GM15510 (cell line): ENCODE data around the gene ALDH1L1.

ENCODE experiments used
- POLR2A ChIP-seq: IDR thresholded peaks from 3 replicates; pipeline ENCODE4 v1.6.1; 2011; ENCODE audit warnings: borderline replicate concordance; ENCODE audit not compliant: insufficient read length; ENCODE audit errors: extremely low read depth

The ALDH1L1 gene

GRCh38 chr3:126151562-126152302, 28.7 kb downstream of the ALDH1L1 start:
- no peak for TF ChIP-seq POLR2A

DNA sequence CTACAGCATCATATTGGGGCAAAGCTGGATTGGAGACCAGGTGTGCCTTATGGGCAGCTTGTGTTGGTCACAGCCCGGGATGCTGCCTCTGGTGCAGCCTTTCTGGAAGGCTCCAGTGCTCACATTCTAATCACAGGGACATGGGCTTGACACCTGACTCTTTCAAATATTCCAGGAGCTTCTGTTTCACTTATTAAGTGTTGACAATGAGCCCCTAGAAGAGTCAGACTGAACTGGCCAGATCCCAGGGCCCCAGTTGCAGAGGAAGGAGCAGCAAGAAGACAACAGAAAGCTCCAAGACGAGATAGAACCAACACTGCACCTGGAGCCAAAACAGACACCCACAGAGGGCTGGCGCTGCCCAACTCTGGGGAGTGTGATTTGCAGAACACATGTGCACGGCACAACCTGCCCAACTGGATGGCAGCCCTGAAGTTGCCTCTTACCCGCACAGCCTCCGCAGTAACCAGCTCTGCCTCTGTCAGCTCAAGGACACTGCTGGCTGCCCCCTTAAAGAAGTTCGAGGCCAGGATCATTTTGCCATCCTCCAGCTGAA, 30.3 kb downstream of the ALDH1L1 start:
- TF ChIP-seq POLR2A = no peak

DNA sequence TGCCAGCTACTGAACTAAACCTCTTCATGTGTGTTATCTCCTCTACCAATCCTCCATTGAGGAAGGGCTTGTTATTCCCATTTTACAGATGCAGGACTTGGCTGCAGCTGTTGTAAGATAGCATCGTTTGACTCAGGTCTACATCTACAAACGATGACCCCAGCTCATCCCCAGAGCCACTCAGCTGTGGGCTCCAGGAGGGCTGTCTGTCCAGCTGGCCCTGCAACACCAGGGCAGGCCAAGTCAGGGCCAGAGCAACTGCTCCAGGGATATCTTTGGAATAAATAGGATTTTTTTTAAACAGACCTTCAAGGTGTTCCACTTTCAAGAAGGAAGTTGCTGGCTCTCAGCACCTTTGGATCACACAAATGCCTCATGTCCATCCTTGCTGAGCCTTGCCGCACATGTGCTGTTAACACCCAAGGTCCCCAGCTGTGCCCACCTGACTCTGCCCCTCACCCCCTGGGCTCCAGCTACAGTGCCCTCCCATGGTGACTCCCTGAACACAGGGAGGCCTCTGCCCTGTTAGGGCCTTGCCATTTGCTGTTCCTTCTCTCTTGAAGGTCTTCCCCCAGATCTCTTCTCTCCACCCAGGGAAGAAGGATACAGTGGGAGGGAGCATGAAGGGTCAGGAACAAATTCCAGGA, 31.0 kb downstream of the ALDH1L1 start:
- no peak for TF ChIP-seq POLR2A

DNA sequence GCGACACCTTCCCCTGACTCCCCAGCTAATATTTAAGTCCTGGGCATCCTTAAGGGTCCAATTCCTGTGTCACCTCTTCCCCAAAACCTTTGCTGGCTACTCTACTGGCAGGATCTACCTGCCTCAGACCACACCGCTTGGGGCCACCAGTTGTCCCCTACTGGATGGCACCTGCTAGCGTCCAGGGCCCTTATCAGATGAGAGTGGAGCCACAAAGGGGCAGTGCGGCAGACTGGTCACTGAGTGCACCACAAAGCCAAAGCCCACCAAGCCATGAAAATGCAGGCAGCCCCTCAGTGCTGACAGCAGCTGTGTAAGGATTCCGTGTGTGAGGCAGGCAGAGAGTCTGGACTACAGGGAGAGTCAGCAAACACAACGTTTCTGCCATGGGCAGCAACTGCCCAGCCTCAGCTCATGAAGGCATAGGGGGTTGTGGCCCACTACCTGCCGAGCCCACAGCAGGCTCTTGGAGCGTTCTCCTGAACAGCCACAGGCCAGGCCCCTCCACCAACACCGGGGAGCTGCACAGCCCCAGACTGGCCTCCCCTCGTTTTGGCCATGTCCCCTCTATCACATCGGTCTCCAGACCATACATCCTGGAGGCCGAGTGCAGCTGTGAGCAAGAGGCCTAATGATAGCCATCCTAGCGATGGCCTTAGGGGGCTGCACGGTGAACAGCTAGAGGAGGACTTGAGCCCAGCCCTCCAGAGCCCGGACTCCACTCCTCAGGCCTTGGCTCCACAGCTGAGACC, 32.3 kb downstream of the ALDH1L1 start:
- no peak for TF ChIP-seq POLR2A

- TF ChIP-seq POLR2A = no peak
Observed at GRCh38 chr3:126147147-126147931, 33.0 kb downstream of the ALDH1L1 start.

DNA sequence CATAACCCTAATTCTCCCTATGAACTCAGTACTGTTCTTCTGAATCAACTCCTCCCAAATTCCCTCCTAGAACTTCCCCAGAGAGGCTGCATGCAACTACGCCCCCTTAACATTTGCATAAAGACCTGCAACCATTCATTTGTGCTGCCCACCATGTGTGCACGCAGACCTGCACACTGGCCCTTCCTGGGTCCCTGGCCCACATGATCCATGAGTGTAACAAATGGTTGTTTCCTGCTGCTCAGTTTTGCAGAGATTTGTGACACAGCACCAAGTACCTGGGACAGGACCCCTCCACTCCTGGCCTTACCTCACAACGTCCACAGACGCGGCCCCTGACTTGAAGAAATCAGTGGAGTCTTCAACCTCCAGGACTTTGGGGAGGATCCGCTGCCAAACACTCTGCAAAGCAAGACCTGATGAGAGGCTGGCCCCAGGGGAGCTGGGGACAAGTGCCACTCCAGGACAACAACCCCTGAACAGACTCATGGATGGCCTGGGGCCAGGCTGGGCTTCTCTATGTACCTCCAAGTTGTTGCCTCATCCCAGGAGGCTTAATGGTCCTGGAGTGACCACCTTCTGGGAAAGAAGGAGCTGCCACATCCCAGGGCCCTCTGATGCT, 33.8 kb downstream of the ALDH1L1 start:
- TF ChIP-seq POLR2A = no peak

DNA sequence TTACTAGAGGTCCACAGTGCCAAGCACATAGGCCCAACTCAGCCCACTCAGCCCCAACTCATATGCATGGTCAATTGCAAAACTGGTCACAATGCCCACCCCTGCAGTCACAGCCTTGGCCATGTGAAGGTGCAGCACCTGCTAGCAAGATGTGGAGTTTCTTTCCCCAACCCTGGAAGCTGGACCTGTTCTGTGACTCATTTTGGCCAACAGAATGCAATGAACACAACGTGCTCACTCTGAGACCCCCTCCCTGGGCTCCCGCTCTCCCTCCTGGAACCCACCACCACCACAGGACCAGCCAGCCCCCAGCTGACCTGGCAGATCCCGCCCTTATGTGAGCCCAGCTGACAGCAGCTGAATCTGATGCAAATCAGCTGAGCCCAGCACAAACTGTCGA, 34.4 kb downstream of the ALDH1L1 start:
- TF ChIP-seq POLR2A = no peak

DNA sequence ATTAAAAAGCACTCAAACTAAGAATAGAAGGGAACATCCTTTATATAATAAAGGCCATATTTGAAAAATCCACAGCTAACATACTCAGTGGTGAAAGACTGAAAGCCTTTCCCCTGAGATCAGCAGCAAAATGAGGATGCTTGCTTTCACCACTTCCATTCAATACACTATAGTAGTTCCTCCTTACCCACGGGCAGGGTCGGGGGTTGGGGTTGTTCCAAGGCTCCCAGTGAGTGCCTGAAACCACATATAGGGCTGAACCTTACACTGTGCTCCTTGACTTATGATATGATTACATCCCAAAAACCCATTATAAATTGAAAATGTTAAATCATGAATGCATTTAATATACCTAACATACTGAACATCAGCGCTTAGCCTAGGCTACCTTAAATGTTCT, 37.7 kb downstream of the ALDH1L1 start:
- no peak for TF ChIP-seq POLR2A

DNA sequence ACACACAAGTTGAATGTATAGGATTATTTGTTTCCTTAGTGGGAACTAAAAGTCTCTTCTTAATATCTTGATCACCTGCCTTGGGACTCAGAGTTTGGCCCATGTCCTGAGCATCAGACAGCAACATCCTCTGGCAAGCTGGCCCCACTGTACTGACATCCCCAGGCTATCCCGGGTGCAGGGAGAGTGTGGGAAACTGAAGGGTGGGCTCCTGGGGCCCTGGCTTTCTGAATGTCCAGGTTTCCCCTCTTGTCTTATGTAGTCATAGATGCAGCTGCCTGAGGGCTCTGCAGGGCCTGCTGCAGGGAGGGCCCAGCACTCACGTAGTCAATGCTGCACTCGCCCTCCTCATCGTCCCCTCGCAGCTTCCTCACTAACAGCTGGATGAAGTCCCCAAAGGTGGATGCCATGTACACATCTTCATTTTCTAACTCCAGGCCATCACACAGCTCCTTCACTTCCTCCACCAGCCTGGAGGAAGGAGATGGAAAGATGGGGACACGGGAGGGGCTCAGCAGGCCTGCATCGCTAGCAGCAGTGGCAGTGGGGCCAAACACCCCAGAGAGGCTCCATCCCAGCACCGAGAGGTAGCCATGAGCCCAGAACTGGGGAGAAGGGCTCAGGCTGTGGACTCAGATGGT, 42.8 kb downstream of the ALDH1L1 start:
- TF ChIP-seq POLR2A = no peak

DNA sequence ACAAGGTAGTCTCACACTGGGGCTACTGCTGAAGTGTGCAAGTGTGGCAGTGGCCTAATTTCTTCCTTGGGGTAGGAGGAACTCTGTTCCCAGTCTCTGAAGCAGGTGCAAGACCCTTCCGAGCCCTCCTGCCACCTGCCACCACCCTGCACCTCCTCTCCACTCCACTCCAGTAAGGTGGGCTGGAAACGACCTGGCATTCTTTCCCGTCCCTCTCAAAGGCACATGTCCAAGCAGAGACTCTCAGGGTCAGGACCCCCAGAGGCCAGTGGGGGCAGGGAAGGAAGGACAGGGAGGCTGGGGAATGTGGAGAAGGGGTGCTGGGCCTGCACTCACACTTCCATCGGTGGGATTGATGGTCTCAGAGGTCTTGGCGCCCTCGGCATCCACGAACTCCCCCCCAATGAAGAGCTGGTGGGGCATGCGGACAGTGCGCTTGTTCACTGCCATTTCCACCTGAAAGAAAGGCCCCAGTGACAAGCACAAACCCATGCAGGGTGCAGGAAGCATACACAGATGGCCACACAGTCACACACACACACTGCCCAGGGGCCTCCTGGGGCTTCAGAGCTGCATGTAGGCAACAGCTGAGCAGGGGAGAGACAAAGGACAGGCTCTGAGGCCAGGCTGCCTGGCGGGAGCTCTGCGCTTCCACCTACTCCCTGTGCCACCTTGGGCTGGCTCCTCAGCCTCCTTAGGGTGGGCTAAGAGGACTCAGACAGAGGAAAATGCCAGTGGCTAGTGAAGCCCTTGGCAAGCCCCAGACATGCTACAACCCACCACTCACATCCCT, 43.8 kb downstream of the ALDH1L1 start:
- no peak for TF ChIP-seq POLR2A

- TF ChIP-seq POLR2A = no peak
Observed at GRCh38 chr3:126135406-126136076, 44.8 kb downstream of the ALDH1L1 start.

DNA sequence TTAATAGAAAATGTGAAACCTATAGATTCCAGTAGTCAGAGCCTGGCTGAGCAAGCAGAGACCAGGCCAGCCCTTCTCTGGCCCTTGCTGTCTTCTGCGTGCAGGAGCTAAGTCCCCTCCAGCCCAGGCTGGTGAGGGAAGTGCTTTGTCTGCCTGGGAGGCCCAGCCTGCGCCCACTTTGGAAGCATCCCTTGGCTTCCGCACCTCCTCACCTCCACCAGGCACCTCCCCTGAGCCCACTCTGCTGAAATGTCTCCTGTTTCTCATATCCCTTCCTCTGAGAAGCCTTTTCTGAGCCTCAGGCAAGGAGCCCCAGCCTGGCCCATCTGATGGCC, 45.3 kb downstream of the ALDH1L1 start:
- TF ChIP-seq POLR2A = no peak

DNA sequence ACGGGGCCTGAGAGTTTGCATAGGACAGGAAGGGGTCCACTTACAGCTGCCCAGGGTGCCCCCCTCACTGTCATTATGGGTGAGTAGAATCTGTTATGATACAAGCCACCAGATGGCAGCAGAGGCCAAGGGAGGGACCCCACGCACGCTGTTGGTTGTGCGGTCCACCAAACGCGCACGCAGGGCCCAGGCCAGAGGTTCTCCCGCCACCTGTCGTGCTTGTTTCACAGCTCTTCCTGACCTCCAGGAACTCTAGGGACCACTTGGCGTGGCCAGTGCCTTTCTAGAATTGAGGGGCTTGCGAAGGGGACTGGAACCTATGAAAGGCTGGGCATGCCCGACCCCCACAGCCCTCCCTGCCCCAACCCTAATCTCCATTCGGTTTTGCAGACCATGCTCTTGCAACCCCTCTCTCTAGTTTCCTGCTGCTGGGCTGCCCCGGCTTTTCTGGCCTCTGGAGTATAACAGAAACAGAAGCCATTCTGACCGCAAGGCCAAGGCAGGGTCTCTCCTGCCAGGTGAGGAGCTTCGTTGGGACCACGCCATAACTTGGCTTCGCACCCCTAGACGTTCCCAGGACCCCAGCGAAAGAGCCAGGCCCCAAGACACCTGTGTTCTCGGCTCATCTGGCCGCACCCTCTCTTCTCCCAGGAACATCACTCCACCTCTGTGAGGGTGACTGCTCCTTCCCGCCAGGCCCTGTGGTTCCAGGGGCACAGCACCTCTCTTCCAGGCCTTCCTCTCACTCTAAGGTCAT, 46.0 kb downstream of the ALDH1L1 start:
- no peak for TF ChIP-seq POLR2A

- no peak for TF ChIP-seq POLR2A
Observed at GRCh38 chr3:126133606-126134005, 46.8 kb downstream of the ALDH1L1 start.
